ENCODE data around the gene LCE1F. TPM values are rescaled to one million over a fixed set of nuclear protein-coding genes. Genes with fewer than 3 reads are reported as not detected.

Gene LCE1F
- total RNA-seq, 1 experiment from 2014 or later = not detected

DNA sequence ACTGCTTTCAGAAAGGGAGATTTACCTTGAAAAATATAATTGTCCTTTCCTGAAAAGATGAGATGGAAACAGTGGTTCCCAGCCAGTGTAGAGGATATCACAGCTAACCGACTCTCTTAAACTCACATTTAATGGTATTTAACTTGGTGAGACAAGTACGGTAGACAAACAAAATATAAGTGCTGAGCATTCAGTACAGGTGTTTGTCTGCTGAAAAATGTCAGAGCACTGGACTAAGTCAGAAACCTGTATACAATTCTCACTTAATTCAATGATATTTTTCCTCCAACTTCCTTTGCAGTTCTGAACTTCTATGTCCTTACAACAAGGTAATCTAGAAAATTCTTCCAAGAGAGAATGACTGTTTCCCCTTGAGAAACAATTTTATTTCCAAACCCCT lies 36.7 kb downstream of the LCE1F start, which contains the start of gene LCE1B:
Gene LCE1B, plus strand, starts transcription at position 301 of the 400 bp plus-strand sequence. CDS start 476 bp downstream, outside the sequence.
- ChIA-PET POLR2A (no interaction called here), CTCF (no interaction called here)
- no peak within 1 kb of the TSS for H3K27ac Mint-ChIP-seq (ENCODE audit: unreplicated experiment)
- no peak within 1 kb of the TSS for H3K4me3 Mint-ChIP-seq (ENCODE audit: unreplicated experiment)
- Histone ChIP-seq H3K4me3 (ENCODE audit: low read depth, low read length) (no peak within 1 kb of the TSS), H3K9me3 (no peaks in the 10 kb centered on the region), H3K4me1 (no peaks in the 10 kb centered on the region), H3K27me3 (replicated peaks; ENCODE audit: control insufficient read depth, insufficient read depth, low read length) (no peaks in the 10 kb centered on the region), H3K36me3 (ENCODE audit: control insufficient read depth, insufficient read depth, low read length) (no peaks in the 10 kb centered on the region)
- peaks cover 13% of the 10 kb centered on the region for H3K27me3 Mint-ChIP-seq (ENCODE audit: insufficient read depth, unreplicated experiment)
- BruUV-seq (replicated peaks) = no TSS peak
- H3K36me3 Mint-ChIP-seq (ENCODE audit: insufficient read depth, unreplicated experiment) = no peaks in the 10 kb centered on the region
- intact Hi-C loops (cut with micrococcal nuclease; ENCODE audit: unreplicated experiment) = no loop called here
- DNase-seq = no peak
- no peaks in the 10 kb centered on the region for H3K4me1 Mint-ChIP-seq (ENCODE audit: low read depth, unreplicated experiment)
- TF ChIP-seq CTCF (IDR thresholded peaks at IDR 0.05; ENCODE audit: insufficient read depth in 1 of 2, low read depth in 1 of 2, low read length in 1 of 2, severe bottlenecking in 1 of 2, unreplicated experiment in 1 of 2) = no peak
- H3K9me3 Mint-ChIP-seq (ENCODE audit: unreplicated experiment) = no peaks in the 10 kb centered on the region

DNA sequence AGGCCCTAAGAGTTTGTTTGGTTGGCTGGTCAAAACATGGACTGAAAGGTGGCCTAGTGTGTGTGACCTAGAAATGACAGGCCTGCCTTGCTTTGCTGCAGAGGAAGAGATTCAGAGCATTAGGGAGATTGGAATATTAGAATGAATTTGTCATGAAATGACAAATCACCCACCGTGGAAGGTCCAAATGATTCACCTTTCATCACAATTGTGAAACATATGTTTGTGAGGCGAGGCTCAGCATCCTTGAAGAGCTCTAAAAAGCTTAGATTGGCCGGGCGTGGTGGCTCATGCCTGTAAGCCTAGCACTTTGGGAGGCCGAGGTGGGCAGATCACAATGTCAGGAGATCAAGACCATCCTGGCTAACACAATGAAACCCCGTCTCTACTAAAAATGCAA lies 42.4 kb downstream of the LCE1F start:
- no peaks in the 10 kb centered on the region for H3K9me3 Mint-ChIP-seq (ENCODE audit: unreplicated experiment)
- H3K4me1 Mint-ChIP-seq (ENCODE audit: low read depth, unreplicated experiment) = no peaks in the 10 kb centered on the region
- peaks cover 3% of the 10 kb centered on the region for H3K27me3 Mint-ChIP-seq (ENCODE audit: insufficient read depth, unreplicated experiment)
- Histone ChIP-seq H3K27me3 (replicated peaks; ENCODE audit: control insufficient read depth, insufficient read depth, low read length) (no peaks in the 10 kb centered on the region), H3K4me1 (no peaks in the 10 kb centered on the region), H3K4me3 (ENCODE audit: low read depth, low read length) (no peak overlapping the region), H3K36me3 (ENCODE audit: control insufficient read depth, insufficient read depth, low read length) (no peaks in the 10 kb centered on the region), H3K9me3 (no peaks in the 10 kb centered on the region)
- H3K36me3 Mint-ChIP-seq (ENCODE audit: insufficient read depth, unreplicated experiment) = no peaks in the 10 kb centered on the region
- BruUV-seq (replicated peaks) = no TSS peak
- no peak for TF ChIP-seq CTCF (IDR thresholded peaks at IDR 0.05; ENCODE audit: insufficient read depth in 1 of 2, low read depth in 1 of 2, low read length in 1 of 2, severe bottlenecking in 1 of 2, unreplicated experiment in 1 of 2)
- H3K27ac Mint-ChIP-seq (ENCODE audit: unreplicated experiment) = no peak overlapping the region
- ChIA-PET CTCF (no interaction called here), POLR2A (no interaction called here)
- DNase-seq = no peak
- intact Hi-C loops (cut with micrococcal nuclease; ENCODE audit: unreplicated experiment) = no loop called here
- no peak overlapping the region for H3K4me3 Mint-ChIP-seq (ENCODE audit: unreplicated experiment)

- Histone ChIP-seq H3K27me3 (replicated peaks; ENCODE audit: control insufficient read depth, insufficient read depth, low read length) (no peaks in the 10 kb centered on the region), H3K4me3 (ENCODE audit: low read depth, low read length) (no peak overlapping the region), H3K36me3 (ENCODE audit: control insufficient read depth, insufficient read depth, low read length) (no peaks in the 10 kb centered on the region), H3K9me3 (no peaks in the 10 kb centered on the region), H3K4me1 (no peaks in the 10 kb centered on the region)
- no TSS peak for BruUV-seq (replicated peaks)
- Mint-ChIP-seq H3K9me3 (ENCODE audit: unreplicated experiment) (no peaks in the 10 kb centered on the region), H3K27me3 (ENCODE audit: insufficient read depth, unreplicated experiment) (peaks cover 19% of the 10 kb centered on the region), H3K4me1 (ENCODE audit: low read depth, unreplicated experiment) (no peaks in the 10 kb centered on the region), H3K4me3 (ENCODE audit: unreplicated experiment) (no peak overlapping the region), H3K27ac (ENCODE audit: unreplicated experiment) (no peak overlapping the region), H3K36me3 (ENCODE audit: insufficient read depth, unreplicated experiment) (no peaks in the 10 kb centered on the region)
- TF ChIP-seq CTCF (IDR thresholded peaks at IDR 0.05; ENCODE audit: insufficient read depth in 1 of 2, low read depth in 1 of 2, low read length in 1 of 2, severe bottlenecking in 1 of 2, unreplicated experiment in 1 of 2) = no peak
- ChIA-PET POLR2A (no interaction called here), CTCF (no interaction called here)
- intact Hi-C loops (cut with micrococcal nuclease; ENCODE audit: unreplicated experiment) = no loop called here
- DNase-seq = no peak
These were observed 48.4 kb downstream of the LCE1F start for GRCh38 chr1:152823294-152823693.

Measured in Caco-2 (cell line).